CD14-positive monocyte (primary cell): ENCODE measurements around the gene MDN1. TPM values are rescaled to one million over a fixed set of nuclear protein-coding genes. Genes with fewer than 3 reads are reported as not detected.

ENCODE experiments used
- DNase-seq, 3 donors: peaks; one replicate each; pipeline ENCODE4 v3.0.0-alpha.2; 2011 to 2022
- H2AFZ ChIP-seq: 2 replicates; pipeline ENCODE4 v1.6.0; 2012; ENCODE audit warnings: mild to moderate bottlenecking, low read depth, low read length, inconsistent platforms; ENCODE audit not compliant: insufficient read depth, poor library complexity, severe bottlenecking
- H3K27ac ChIP-seq, 2 donors: 1 replicate in 1 of 2; 2 replicates in 1 of 2; pipeline ENCODE4 v1.5.1; 2012 to 2013; ENCODE audit warnings: low read length in 2 of 2, control low read depth in 1 of 2, inconsistent platforms in 1 of 2, low read depth in 1 of 2, mild to moderate bottlenecking in 1 of 2
- H3K27me3 ChIP-seq, 2 donors: one replicate each; pipeline versions ENCODE4 v1.6.0 to v1.6.1; 2011 to 2013; ENCODE audit warnings: low read length in 2 of 2; ENCODE audit not compliant: control insufficient read depth in 2 of 2, insufficient read depth in 2 of 2
- H3K36me3 ChIP-seq, 2 donors: replicated peaks in 1 of 2; 1 replicate in 1 of 2; 2 replicates in 1 of 2; pipeline versions ENCODE4 v1.5.1 to v1.6.1; 2012 to 2013; ENCODE audit warnings: low read length in 2 of 2, control low read depth in 1 of 2, inconsistent platforms in 1 of 2, mild to moderate bottlenecking in 1 of 2; ENCODE audit not compliant: insufficient read depth in 2 of 2, control insufficient read depth in 1 of 2
- H3K4me1 ChIP-seq, 2 donors: 1 replicate in 1 of 2; 2 replicates in 1 of 2; pipeline versions ENCODE4 v1.5.1 to v1.6.1; 2012 to 2013; ENCODE audit warnings: low read length in 2 of 2, control low read depth in 1 of 2, inconsistent platforms in 1 of 2, mild to moderate bottlenecking in 1 of 2, moderate library complexity in 1 of 2; ENCODE audit not compliant: insufficient read depth in 2 of 2, control insufficient read depth in 1 of 2
- H3K4me2 ChIP-seq: replicated peaks from 2 replicates; pipeline ENCODE3; 2012; ENCODE audit warnings: low read length, moderate library complexity, mild to moderate bottlenecking; ENCODE audit not compliant: poor library complexity, severe bottlenecking; ENCODE audit errors: extremely low read depth
- H3K4me3 ChIP-seq, 3 experiments: fragments of 200-600 bp in 1 of 3; sonication (generic) in 1 of 3; replicated peaks in 1 of 3; 1 replicate in 2 of 3; 2 replicates in 1 of 3; pipeline ENCODE4 v1.5.1; 2011 to 2013; ENCODE audit warnings: low read length in 3 of 3, mild to moderate bottlenecking in 3 of 3, control low read depth in 2 of 3, low read depth in 2 of 3, inconsistent platforms in 1 of 3, moderate library complexity in 1 of 3
- H3K79me2 ChIP-seq: 2 replicates; pipeline ENCODE4 v1.6.0; 2012; ENCODE audit warnings: mild to moderate bottlenecking, control low read depth, inconsistent platforms, low read length, moderate library complexity; ENCODE audit not compliant: insufficient read depth
- H3K9ac ChIP-seq: 2 replicates; pipeline ENCODE4 v1.6.0; 2017; ENCODE audit warnings: low read length, mild to moderate bottlenecking; ENCODE audit not compliant: insufficient read depth, poor library complexity, severe bottlenecking
- H3K9me3 ChIP-seq, 2 donors: replicated peaks in 1 of 2; 1 replicate in 1 of 2; 2 replicates in 1 of 2; pipeline versions ENCODE4 v1.5.1 to v1.6.1; 2012 to 2013; ENCODE audit warnings: low read length in 2 of 2, control low read depth in 1 of 2; ENCODE audit not compliant: control insufficient read depth in 1 of 2, insufficient read depth in 1 of 2
- H4K20me1 ChIP-seq: 2 replicates; pipeline ENCODE4 v1.6.0; 2012; ENCODE audit warnings: mild to moderate bottlenecking, low read length, control low read depth, moderate library complexity; ENCODE audit not compliant: insufficient read depth
- H3K27ac Mint-ChIP-seq, 7 donors: one replicate each; pipeline ENCODE4 v1.8.0; 2020; ENCODE audit warnings: mild to moderate bottlenecking in 7 of 7, mixed read lengths in 7 of 7, moderate library complexity in 6 of 7, inconsistent platforms in 2 of 7
- H3K27me3 Mint-ChIP-seq, 3 donors: one replicate each; pipeline ENCODE4 v1.8.0; 2021 to 2022; ENCODE audit warnings: low read depth in 3 of 3, mild to moderate bottlenecking in 3 of 3, mixed read lengths in 3 of 3, moderate library complexity in 3 of 3, inconsistent platforms in 1 of 3
- H3K36me3 Mint-ChIP-seq, 2 donors: one replicate each; pipeline ENCODE4 v1.8.0; 2020; ENCODE audit warnings: mixed read lengths in 2 of 2, inconsistent platforms in 1 of 2, mild to moderate bottlenecking in 1 of 2
- H3K4me1 Mint-ChIP-seq: one replicate; pipeline ENCODE4 v1.8.0; 2020; ENCODE audit warnings: mild to moderate bottlenecking, mixed read lengths
- H3K4me3 Mint-ChIP-seq, 2 donors: one replicate each; pipeline ENCODE4 v1.8.0; 2020; ENCODE audit warnings: mild to moderate bottlenecking in 2 of 2, mixed read lengths in 2 of 2, moderate library complexity in 1 of 2
- H3K9me3 Mint-ChIP-seq, 7 donors: one replicate each; pipeline ENCODE4 v1.8.0; 2020 to 2022; ENCODE audit warnings: mixed read lengths in 7 of 7, mild to moderate bottlenecking in 6 of 7, moderate library complexity in 6 of 7, inconsistent platforms in 2 of 7
- CTCF ChIP-seq: fragments of 200-600 bp; IDR thresholded peaks from one replicate; pipeline ENCODE4 v1.8.0; 2022; ENCODE audit warnings: antibody characterized with exemption, mild to moderate bottlenecking
- WGBS: methylation state at CpG from one replicate; pipeline ENCODE4 v1.1.5; 2013; ENCODE audit warnings: missing lambda C conversion rate; ENCODE audit not compliant: insufficient coverage; 5-methylcytosine and 5-hydroxymethylcytosine counted together
- intact Hi-C, 2 donors: fragments of 100-400 bp; cut with micrococcal nuclease; formaldehyde crosslinking; loops; one replicate each; pipeline versions ENCODE4 v1.15.0 to v1.15.1; 2023
- polyA plus RNA-seq, 3 donors: library from polyadenylated mRNA; depleted of rRNA in 1 of 3; unstranded in 2 of 3; stranded (reverse) in 1 of 3; fragments of 300-500 nt in 2 of 3; fragments of >200 nt in 1 of 3; fragmentation: Illumina TruSeq in 2 of 3; gene quantifications; 1 replicate in 2 of 3; 2 replicates in 1 of 3; pipeline ENCODE4 v1.2.3, GENCODE V29; 2012 to 2021

Gene MDN1
- polyA plus RNA-seq, 3 donors = 0.61 to 6.6 (median 1.8) TPM

GRCh38 chr6:89775150-89775549 lies 44.4 kb downstream of the MDN1 start:
- peaks cover 27 to 76% of the 10 kb centered on the region in 2 donors for H3K36me3 ChIP-seq

GRCh38 chr6:89769572-89769971 lies 50.0 kb downstream of the MDN1 start:
- no peak overlapping the region for H3K4me3 Mint-ChIP-seq
- intact Hi-C loops = no loop called here
- no peak for TF ChIP-seq CTCF
- no peak overlapping the region for H3K27ac ChIP-seq
- H3K4me2 ChIP-seq = no peak overlapping the region
- H3K4me3 ChIP-seq = no peak overlapping the region
- H3K27ac Mint-ChIP-seq = no peak overlapping the region
- no peak overlapping the region for H3K9ac ChIP-seq
- DNase-seq = no peak
- H3K36me3 ChIP-seq = peaks cover 36 to 65% of the 10 kb centered on the region in 2 donors
- no peaks in the 10 kb centered on the region for H4K20me1 ChIP-seq
- no CpG with 5 or more reads among the region's 3 CpGs for WGBS
- peaks cover 53 to 73% of the 10 kb centered on the region in 2 donors for H3K36me3 Mint-ChIP-seq
- H3K4me1 ChIP-seq = no peaks in the 10 kb centered on the region
- H3K9me3 Mint-ChIP-seq = no peaks in the 10 kb centered on the region
- H3K27me3 Mint-ChIP-seq = no peaks in the 10 kb centered on the region
- no peaks in the 10 kb centered on the region for H3K79me2 ChIP-seq
- H3K9me3 ChIP-seq = no peaks in the 10 kb centered on the region
- no peaks in the 10 kb centered on the region for H3K27me3 ChIP-seq
- no peaks in the 10 kb centered on the region for H3K4me1 Mint-ChIP-seq
- H2AFZ ChIP-seq = no peak overlapping the region

More at GRCh38 chr6:89775150-89775549, 44.4 kb downstream of the MDN1 start:
- intact Hi-C loops = no loop called here
- H3K27me3 Mint-ChIP-seq = no peaks in the 10 kb centered on the region
- WGBS = no CpG with 5 or more reads among the region's 1 CpG
- H3K27ac Mint-ChIP-seq = no peak overlapping the region
- TF ChIP-seq CTCF = no peak
- DNase-seq = no peak
- Histone ChIP-seq H3K4me3 (no peak overlapping the region), H3K4me1 (no peaks in the 10 kb centered on the region), H3K4me2 (no peak overlapping the region), H4K20me1 (no peaks in the 10 kb centered on the region), H3K9ac (no peak overlapping the region), H2AFZ (no peak overlapping the region), H3K27ac (no peak overlapping the region), H3K79me2 (no peaks in the 10 kb centered on the region), H3K27me3 (no peaks in the 10 kb centered on the region), H3K9me3 (no peaks in the 10 kb centered on the region)
- H3K4me3 Mint-ChIP-seq = no peak overlapping the region
- H3K36me3 Mint-ChIP-seq = peaks cover 53 to 64% of the 10 kb centered on the region in 2 donors
- H3K9me3 Mint-ChIP-seq = no peaks in the 10 kb centered on the region
- H3K4me1 Mint-ChIP-seq = no peaks in the 10 kb centered on the region
